Measurements from ENCODE around the gene ST3GAL6.

Gene ST3GAL6

DNA sequence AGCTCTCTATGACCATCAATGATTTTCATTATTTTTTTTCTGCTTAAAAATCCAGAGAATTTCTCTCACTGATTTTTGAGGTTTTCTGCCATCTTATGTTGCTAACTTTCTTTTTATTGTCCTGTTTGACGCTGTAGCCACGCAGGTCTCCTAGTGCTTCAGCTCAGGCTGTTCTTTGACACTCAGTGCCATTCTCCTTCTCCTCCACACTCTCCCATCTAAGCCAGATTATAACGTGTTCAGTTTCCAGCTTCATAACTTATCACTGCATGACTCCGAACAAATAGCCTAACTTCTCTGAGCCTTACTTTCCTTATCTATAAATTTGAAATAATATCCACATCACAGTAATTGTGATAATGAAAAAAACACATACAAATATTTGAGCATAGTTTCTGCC lies 22.8 kb upstream of the ST3GAL6 start:
- DNase-seq (ENCODE audit: low spot score): no peak

DNA sequence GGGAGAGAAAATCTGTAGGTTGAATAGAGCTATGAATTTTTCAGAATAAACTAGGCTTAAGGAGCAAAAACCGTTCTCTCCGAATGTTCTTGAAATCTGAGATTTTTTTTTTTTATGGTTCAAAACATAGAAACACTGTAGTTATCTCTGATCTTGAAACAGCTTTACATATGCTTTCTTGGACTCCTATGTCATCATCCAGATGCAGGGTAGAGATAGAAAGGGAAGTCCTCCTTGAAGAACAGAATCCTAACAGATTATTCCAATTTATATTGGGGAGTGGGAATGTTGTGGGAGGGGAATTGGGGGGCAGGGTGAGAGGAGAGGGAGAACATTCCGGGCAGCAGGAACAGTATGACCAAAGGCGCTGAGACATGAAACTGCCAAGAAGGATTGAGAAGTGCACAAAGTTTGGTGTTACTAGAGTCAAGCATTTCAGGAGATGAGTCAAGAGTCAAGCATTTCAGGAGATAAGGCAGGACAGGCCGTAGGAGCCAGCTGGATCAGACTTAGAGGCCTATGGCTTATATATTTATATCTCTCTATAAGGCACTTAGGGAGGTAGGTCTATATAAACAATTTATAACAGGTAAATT lies 21.9 kb upstream of the ST3GAL6 start:
- DNase-seq (ENCODE audit: low spot score): no peak

DNA sequence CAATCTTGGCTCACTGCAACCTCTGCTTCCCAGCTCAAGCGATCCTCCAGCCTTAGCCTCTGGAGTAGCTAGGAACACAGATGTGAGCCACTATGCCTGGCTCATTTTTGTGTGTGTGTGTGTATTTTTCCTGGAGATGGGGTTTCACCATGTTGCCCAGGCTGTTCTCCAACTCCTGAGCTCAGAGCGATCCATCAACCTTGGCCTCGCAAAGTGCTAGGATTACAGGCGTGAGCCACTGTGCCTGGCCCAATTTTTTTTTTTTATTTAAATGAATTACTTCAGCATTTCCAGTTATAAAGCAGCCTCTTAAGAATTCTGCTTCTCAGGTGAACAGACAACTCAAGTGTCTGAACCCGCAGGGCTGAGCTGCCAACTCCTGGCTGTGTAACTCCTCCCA lies 20.1 kb upstream of the ST3GAL6 start:
- no peak for DNase-seq (ENCODE audit: low spot score)

DNA sequence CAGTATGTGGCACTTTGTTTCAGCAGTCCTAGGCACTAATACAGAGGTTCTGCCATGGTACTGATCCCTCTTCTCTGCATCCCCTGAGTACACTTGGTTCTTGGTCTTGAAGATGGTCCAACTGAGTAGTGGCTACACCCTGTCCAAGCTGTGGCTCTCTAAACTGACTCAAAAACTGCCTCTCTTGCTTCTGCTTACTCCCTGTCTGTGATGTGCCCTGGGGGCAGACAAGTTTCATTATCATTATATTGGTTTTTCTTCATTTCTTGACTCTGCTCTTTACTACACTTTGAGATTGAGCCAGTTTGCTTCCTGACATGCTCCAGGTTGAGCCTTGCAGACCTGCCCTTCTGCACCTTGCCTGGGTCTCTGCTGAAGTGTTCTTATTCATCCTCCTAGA lies 18.9 kb upstream of the ST3GAL6 start:
- DNase-seq (ENCODE audit: low spot score): no peak

DNA sequence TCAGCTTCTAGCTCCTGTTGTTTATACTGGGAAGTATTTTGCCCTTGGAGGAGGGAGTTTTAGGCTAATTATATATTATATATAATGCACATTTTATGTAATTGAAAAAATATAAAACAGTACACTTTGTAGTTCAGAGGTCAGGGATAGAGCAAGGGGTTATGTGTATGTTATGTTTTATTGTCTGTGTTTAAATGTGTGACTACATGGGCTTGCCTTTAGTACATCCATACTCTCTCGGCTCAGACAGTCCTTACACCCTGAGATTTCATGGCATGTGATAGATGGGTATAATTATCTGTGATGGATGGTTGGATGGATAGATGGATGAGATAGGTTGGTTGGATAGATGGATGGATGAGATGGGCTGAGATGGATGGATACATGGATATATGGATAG lies 17.4 kb upstream of the ST3GAL6 start:
- DNase-seq (ENCODE audit: low spot score): no peak

DNA sequence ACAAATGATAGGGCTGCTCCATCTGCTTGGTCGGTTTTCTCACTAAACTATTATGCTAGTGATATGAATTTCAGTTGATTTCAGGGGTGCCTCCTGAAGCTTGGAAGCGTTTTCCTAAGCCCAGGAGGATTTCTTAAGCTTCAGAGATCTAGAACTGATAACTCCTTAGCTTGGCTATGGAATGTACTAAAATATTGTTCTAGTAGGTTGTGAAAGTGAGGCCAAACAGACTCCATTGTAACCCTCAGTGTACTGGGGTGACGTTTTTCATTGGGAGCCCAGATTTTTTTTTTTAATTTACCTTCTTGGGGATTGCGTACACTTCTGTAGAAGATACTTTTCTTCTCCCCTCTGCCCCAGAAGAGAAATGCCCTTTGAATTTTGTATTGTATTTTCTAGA lies 17.0 kb upstream of the ST3GAL6 start:
- no peak for DNase-seq (ENCODE audit: low spot score)

DNA sequence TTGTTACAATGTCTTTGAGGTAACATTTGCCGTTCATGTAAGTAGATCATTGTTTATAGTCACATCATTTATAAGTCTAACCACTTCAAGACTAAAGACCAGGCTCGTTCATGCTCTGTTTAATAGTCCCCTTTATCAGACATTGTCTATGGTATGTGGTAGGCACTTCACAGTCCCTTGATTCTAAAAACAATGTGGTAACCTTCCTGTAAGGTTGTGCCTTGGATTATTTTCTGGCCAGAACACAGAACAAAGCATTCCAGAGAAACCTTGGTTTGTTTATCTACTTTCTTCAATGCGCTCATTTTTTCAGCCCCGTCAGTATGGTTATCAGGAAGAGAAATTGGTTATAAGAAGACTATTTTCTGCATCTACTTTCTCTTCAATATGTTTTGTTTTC lies 16.3 kb upstream of the ST3GAL6 start:
- DNase-seq (ENCODE audit: low spot score): no peak

DNA sequence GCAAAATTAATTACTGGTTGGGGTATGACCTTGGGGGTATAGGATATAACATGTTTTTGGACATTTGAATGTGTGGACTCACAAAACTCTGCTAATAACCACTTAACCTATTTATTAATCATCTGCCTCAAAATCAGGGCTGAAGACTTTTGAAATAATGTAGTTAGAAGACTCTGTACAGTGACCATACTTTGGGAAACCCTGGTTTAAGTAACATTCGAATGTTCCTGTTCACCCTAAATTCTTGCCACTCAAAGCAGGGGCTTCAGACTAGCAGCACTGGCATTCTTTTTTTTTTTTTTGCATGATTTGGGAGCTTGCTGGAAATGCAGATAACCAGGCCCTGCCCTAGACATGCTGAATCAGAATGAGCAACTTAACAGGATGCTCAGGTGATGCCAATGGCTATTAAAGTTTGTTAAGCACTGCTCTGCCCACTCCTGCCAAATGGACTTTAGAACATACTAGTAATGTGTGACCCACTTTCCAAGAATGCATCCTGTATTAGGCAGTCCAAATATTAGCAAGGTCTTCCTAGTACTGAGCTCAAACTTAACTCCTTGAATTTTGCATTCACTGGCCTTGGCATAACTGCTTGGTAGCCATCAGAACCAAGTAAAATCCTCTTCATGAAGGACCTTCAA lies 12.7 kb upstream of the ST3GAL6 start:
- DNase-seq (ENCODE audit: low spot score): no peak

DNA sequence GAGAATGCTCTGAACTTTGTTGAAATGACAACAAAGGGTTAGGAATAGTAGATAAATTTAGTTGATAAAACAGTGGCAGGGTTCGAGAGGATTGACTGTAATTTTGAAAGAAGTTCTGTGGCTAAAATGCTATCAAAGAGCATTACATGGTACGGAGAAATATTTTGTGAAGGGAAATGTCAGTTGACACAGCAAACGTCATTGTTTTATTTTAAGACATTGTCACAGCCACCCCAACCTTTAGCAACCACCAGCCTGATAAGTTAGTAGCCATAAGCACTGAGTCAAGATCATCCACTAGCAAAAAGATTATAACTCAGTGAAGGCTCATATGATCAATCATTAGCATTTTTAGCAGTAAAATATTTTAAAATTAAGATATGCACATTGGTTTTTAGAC lies 8.7 kb upstream of the ST3GAL6 start:
- DNase-seq (ENCODE audit: low spot score): no peak

DNA sequence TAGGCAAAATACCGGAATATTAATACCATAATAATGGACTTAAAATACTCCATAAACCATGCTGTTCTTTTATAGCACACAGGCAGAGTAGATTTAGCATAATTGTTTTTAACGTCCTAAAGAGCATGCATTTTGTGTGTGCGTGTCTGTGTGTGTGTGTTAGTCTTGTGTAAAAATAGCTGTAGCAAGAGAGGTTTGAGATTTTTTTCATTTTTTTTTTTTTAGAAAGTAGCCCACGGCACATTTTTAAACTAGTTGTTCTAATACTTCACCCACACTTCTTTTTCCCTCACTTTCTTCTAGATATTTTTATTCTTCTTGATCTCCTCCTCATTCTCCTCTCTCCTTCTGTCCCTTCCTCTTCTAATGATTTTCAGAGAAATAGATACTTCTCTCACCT lies 7.5 kb upstream of the ST3GAL6 start:
- no peak for DNase-seq (ENCODE audit: low spot score)

DNA sequence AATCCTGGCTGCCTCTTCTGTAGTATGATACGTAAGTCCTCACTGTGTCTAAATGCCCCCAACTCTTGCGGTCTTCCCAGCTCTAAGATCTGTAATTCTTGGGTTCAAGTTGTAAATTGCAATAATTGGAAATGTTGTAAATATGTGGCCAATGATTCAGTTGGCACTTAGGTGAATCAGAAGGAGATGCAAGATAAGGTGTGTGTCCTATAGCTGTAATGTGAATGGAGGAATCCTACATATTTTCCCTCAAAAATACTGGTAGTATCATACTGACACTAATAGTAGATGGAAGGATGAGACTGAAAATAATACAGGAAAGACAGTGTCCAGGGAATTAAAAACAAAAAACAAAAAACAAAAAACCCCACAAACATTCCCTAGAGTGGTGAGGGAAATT lies 3.5 kb upstream of the ST3GAL6 start:
- DNase-seq (ENCODE audit: low spot score): no peak

DNA sequence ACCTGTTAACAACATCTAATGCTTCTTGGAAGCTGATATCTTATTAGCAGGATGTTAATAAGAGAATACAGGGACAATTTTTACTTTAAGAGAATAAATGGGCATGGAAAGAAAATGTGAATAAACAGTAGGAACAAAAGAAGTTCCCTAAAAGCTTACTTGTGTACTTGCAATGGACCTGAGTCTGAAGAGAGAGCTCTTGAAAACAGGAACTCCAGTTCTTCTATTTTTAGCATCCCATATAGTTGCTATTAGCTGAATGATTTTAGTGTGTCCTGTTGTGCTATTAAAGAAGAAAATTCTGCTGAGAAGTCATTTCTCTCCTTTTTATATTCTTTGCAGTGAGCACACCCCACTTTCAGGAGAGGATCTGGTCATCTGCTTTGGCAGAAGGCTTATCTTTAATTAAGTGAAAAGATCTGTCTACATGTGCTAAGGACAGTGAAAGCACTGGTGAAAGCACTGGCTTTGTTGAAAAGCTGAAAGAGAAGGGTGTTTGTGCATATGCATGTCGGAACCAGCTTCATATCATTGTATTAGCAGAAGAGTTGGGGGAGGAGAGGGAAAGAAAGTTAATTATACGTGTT lies 1.4 kb upstream of the ST3GAL6 start:
- DNase-seq (ENCODE audit: low spot score): no peak

DNA sequence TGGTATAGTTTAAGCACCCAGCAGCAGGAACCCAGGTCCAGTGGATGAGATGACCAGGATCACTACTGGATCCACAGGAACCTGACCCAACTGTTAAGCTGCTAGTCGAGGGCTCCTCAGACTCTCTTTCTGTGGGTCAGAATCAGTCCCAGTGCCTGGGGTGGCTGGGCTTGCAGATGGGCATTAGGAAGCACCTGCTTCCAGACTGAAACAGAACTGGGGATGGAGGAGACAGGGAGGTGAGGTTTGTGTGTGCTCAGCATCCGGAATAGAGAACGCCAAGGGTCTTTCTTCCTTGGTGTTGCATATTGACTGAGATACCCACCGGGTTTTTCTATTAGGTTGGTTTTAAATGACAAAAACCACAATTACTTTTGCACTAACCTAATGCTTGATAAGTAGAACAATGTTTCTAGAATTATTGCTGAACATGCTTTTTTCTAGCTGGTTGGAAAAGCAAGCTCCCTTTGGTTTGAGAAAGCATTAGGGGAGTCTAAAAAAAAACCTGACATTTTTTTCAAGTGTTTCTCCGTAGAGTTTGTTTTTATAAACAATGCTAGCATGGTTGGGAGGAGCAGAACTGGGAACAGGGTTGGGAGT lies 779 bp downstream of the ST3GAL6 start:
- DNase-seq (ENCODE audit: low spot score): no peak

DNA sequence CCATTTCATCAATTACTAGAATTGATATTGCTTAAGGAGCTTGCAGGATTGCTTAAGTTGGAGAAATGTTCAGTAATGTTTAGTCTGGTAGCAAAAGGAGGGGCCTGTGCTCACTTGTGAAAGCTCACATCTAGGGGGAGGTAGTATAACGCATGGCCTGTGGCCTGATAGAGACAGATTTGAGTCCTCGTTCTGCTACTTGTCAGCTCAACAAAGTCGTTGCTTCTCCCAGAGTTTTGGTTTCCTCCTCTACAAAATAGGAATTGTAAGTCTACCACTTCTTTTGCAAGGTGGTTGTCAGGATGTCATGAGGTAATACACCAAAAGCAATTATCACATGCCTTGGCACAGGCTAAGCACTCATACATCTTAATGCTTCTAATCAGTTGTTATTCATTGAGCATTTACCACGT lies 1.3 kb downstream of the ST3GAL6 start:
- DNase-seq (ENCODE audit: low spot score): no peak

DNA sequence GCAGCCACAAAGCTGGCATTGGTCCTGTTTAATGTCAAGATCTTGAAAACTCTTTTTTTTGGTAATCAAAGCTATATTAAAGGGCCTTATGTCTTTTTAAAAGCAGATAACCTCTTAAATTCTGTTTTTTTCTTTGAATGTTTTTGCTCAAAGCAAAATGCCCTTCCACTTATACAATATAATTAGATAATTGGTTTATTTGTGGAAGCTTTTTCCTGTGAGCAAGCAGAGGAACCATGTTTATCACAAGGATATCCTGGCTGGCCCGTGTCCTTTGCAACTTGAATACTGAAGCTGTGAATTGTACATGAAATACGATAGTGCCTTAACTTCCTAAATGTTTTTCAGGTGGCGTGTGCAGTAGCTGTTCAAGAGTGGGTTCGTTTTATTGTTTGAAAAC lies 2.6 kb downstream of the ST3GAL6 start:
- DNase-seq (ENCODE audit: low spot score): no peak

DNA sequence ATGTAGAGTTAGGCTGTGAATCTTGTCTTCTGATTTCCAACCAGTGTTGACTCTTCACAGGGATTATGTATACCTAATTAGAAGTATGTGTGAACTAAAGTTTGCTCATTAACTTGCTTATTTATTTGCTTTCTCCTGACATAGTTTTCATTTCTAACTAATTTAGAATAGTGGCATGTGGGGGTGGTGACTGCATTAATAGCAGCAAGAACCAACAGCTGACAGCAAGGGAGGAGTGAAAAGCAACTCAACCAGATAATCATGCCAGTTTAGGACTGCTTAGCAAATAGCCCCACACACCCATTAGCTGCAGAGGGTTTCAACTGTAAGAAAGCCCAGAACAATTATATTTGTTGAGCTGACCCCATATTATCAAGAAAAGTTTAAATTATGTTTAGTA lies 3.8 kb downstream of the ST3GAL6 start:
- no peak for DNase-seq (ENCODE audit: low spot score)

DNA sequence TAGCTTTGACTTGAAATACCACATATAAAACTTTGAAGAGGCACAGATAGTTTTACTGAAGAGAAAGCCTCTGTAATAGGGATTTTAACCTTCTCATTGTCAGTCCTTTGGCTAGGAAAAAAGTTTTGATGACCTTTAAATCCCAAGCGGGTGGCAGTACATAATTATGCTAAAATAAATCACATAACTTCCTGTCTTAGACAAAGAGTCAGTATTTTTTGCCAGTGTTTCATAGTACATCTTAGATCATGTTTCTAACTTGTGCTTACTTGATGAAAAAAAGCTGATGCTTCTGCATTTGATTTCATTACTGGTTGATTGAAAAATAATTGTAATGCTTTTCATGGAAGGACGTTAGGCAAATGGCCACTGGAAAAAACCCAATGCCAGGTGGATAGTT lies 5.8 kb downstream of the ST3GAL6 start:
- DNase-seq (ENCODE audit: low spot score): no peak

DNA sequence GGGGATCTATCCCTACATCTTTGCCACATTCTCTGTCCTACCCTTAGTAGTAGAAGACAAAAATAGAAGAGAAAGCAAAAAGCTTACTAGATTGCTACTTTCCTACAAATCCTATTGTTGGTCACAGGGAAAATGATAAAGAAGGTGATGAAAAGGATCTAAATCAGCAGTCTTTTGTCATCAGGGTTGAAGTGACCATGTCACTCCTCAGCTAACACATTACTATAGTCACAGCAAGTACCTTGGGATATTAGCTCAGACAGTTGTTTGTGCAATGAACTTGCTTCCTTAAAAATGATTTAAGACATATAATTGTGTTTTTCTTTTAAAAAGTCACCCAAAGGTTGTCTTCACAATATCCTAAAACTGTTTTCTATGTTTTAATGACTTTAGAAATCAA lies 6.3 kb downstream of the ST3GAL6 start:
- DNase-seq (ENCODE audit: low spot score): no peak

DNA sequence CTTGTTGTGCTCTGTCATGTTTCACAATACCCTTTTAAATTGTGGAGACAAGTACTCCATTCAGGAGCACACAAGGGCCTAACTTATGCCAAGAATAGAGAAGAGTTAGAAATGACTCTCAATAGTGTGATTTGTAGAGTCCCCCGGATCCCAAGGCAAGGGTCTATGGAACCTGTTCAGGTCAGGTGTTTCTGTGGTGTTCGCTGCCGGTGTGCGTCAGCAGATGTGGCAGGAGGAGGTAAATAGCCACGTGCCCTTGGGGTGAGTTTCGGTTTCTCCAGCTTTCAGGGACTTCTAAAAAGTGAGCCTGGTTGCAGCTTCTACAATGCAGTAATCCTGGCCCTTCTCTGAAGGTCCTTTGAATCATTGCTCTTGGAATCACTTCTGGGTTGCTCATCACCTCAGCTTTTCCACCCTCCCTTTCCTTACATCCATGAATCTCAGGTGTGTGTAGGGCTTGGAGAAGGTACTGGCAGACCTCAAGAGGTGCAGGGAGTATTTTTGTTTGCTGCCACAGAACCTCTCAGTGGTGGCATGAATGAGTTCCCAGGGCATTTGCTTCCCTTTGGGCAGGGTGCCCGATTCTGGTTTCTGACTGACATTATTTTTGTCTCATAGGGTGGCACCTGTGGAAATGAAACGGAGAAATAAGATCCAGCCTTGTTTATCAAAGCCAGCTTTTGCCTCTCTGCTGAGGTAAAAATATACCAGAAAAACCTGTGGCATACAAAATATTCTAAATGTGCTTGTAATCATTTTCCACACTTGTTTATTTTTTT lies 7.3 kb downstream of the ST3GAL6 start:
- DNase-seq (ENCODE audit: low spot score): no peak

DNA sequence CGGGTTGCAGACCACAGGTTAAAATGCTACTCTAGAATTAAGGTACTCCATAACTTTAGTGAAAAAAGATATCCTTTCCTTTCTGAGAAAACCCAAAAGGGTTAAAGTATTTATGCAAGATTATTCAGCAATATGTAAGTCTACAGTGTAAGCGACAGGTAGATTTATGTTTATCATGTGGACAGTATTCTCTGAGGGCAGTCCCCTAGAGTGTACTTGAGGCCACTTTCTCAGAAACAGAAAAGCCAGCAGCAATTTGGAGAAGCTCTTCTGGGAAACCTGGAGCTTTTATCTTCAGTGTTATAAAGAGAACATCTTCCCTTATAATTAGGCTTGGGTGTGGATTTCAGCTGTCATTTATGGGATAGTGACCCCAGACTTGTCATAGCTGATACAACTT lies 8.9 kb downstream of the ST3GAL6 start:
- DNase-seq (ENCODE audit: low spot score): no peak

DNA sequence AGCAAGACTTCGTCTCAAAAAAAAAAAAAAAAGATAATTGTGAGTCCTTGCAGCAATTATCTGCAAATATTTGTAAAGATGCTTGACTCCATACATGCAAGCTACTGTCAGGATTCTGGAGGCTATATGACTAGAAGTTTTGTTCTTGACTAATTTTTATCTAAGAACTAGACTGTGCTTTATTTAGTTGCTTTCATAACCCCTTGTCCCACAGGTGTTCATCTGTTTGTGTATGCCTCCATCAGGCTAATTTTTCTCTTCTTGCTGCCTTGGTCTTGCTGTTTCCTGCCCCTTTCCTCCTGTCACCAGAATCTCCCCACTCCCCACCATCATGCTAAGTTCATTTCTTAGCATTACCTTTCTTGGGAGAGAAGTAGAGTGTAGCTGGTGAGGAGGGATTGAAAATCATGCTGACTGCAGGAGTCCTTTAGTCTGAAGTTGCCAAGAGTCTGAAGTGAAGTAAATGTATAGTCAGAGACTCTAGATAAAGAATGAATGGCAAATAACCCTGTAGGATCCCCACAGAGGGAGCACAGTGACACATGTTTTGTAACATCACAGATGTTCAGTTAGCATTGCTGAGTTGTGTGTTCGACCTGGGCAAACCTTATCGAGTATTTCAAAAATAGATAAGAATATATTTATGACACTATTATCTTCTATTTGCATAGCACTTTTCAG lies 12.5 kb downstream of the ST3GAL6 start:
- no peak for DNase-seq (ENCODE audit: low spot score)

DNA sequence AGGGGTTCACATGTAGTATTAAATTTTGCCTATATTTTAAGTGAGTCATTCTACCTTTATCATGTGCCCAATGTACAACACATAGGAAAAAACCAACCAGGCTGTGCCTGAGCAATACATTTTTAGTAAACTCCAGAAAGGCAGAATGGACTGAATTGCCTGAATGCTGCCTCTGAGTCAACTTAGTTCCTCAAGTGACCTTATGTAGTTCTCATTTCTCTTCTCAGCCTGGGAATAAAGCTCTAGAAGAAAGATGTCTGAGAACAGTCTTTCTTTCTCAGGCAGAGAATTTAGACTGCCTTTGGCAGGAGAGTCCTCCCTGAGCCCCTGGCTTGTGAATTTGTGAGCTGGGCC lies 13.0 kb downstream of the ST3GAL6 start:
- DNase-seq (ENCODE audit: low spot score): no peak

Data from germinal center (tissue), 1 donor.